T-helper 1 cell treated with Interleukin-12 subunit alpha and Interleukin-12 subunit beta and Interleukin-4 antibody, amounts not matched to agents 30 ng/mL and 1 ng/mL, for 36 hours (primary cell): ENCODE data around the gene RPL5. TPM values are rescaled to one million over a fixed set of nuclear protein-coding genes. Genes with fewer than 3 reads are reported as not detected.

ENCODE experiments used
- intact Hi-C: fragments of 100-400 bp; cut with micrococcal nuclease; formaldehyde crosslinking; loops from one replicate; pipeline ENCODE4 v1.15.1; 2024
- total RNA-seq: library from RNA; stranded (reverse); gene quantifications from 2 replicates; pipeline ENCODE4 v1.2.3, GENCODE V29; 2022

RPL5 gene
- total RNA-seq, 1 donor from 2014 or later = 661 TPM

DNA sequence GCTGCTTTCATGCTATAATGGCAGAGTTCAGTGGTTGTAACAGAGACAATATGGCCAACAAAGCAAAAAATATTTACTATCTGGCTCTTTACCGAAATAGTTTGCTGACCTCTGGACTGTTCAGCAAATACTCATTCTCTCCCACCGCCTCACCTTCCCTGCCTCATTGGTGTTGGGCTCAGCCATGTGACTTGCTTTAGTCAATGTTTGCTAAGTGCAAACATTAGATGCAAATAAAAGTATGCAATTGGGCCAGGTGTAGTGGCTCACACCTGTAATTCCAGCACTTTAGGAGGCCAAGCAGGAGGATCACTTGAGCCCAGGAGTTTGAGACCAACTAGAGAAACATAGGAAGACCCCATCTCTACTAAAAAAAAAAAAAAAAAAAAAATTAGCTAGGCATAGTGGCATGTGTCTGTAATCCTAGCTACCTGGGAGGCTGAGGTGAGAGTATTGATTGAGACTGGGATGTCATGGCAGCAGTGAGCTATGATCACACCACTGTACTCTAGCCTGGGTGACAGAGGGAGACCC lies 55.1 kb downstream of the RPL5 start:
- intact Hi-C loops = no loop called here

DNA sequence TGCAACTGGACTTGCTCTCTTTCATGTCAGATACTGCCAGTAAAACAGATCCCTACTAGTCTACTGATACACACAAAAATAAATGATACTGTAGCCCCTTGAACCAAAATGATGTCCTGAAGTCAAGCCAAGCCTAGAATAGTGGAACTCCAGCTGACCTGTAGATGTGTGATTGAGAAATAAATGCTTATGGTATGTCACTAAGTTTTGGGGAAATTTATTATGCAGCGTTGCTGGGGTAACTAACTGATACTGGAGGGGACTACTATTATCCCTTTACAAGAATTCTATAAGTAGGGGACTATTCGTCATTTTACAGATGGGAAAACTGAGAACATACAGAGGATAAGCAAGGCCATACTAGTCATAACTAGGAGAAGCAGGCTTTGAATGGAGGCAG lies 55.6 kb downstream of the RPL5 start:
- intact Hi-C loops = no loop called here

Other genes with a start within 250 kb of the RPL5 start
- 1.3 and 1.4 TPM in 2 replicates for gene EVI5, start 46.9 kb upstream of the RPL5 start, total RNA-seq
- gene DIPK1A, start 129.4 kb downstream of the RPL5 start, total RNA-seq = 16.1 and 17.6 TPM in 2 replicates
- 60.2 and 64.7 TPM in 2 replicates for gene MTF2, start 247.2 kb downstream of the RPL5 start, total RNA-seq